Activated CD4-positive, CD25-positive, alpha-beta regulatory T cell treated with anti-CD3 and anti-CD28 coated beads, Interleukin-2, amount 50 U/mL, for 16 hours (primary cell): ENCODE measurements around the gene LZIC.

Source experiments
- DNase-seq: peaks from one replicate; pipeline ENCODE4 v3.0.0-alpha.2; 2020; ENCODE audit warnings: low read depth, low spot score

The LZIC gene

DNA sequence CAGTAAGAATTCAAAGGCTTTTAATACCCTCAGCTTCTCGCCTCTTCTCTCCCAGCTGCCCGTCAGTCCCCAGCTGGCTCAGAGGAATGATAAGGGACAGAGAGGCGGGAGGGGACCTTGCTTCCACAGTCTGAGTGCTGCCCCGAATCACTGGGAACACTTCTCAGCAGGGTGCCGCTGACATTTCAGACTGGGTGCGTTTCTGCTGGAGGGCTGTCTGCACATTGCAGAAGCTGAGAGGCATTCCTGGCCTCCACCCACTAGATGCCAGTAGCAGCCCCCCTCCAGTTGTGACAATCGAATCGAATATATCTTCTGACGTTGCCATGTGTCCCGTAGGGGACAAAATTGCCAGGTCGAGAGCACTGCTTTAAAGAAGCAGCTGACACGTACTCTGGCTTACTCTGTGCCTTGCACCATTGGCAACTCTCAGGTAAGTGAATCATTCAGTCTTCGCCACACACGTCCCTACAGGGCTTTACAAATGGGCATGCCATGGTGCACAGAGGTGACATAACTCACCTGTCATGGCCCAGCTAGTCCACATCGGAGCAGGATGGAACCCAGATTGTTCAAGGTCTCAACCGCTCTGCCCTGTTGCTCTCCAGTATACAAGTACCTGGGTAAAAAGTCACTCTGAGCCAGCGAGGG is 57.0 kb downstream of the LZIC start:
- DNase-seq, result no peak

DNA sequence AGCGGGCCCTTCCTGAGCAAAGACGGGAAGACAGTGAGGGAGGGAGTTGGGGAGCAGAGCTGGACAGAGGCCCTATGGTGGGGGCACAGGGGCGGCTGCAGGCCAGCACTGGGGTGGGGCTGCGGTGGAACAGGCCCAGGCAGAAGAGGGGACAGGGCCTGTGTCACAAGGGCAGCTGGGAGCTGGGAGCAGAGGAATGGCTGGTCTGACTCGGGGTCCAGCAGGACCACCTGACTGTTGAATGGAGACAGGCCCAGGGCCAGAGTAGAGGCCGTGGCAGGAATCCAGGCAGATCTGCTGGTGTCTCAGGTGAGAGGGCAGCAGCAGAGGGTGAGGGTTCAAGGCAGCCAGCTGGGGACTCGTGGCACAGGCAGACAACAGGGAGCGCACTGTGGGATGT is 58.4 kb downstream of the LZIC start:
- no peak for DNase-seq

DNA sequence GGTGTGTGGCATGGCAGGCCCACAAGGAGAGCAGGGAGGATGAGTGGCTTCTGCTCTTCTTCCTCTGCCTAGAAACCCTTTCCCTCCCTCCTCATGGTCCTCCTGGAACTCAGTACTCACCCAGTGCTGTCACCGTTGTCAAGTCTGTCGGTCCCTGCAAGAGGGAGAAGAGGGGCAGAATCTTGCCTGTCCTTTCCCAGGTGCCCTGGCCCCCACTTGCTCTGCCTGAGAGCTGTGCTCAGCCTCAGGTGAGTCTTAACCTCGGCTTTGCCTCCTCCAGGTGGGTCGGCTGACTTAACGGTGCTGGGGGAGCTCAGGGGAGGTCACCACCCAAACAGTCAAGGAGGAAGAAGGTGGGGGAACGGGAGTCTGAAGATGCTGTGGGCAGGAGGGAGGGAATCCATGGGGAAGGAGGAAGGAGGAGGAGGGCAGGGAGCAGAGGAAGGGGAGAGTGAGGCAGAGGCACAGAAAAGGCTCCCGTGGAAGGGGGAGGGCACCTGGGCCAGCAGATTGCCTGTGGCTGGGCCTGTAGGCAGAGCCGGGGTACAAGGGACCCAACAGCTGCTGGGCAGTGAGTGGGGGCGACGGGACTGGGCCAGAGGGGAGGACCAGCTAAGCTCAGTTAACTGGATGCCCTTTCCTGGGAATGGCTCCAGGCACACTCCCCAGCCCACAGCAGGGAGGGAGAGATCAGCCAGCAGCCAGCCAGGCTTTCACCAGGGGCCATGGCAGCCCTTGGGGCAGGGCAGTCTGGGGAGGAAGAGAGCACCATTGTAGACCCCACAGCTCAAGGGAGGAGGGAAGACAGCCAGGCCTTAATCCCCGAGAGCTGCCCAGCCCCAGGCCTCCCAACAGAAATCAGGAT is 59.4 kb downstream of the LZIC start:
- DNase-seq, result no peak

DNA sequence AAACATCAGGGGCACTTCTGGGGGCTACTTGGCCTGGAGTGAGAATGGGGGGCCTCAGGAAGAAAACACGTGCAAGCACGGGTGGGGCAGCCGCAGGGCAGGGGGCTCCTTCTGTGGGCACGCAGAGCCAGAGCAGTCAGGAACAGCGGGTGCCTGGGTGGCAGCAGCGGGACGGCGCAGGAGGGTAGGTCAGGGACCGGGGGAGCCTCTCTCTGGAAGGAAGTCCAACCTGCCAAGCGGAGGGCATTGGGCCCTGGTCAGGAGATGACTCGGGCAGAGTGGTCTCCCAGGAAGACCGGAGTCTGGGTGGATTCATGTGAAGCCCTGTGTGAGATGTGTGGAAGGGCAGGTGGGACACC is 60.3 kb downstream of the LZIC start:
- no peak for DNase-seq

DNA sequence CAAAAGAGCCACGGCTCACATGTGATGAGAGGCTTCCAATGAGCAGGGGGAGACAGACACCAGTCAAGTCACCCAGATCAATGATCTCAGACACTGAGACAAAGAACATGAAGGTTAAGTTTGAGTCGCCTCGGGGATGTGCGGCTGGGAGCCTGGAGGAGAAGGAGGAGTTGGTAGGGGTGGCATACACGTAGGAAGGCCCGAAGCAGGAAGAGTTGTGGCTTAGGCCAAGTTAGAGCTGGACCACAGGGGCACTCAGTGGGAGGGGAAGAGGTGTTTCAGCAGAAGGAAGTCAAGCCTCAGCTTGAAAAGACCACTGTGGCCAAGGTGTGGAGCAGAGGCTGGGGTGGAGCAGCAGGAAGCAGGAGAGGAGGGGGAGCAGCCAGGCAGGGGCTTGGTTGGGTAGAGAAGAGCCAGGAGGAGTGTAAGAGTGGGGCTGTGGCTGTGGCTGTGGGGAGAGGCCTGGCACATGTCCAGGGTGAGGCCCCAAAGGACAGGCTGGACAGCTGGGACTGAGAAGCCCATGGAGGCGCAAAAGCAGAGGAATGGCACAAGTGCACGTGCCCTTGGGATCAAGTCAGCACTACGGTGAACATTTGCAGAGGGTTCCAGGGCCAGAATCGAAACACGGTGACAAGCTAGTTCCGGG is 60.8 kb downstream of the LZIC start:
- DNase-seq, result no peak

DNA sequence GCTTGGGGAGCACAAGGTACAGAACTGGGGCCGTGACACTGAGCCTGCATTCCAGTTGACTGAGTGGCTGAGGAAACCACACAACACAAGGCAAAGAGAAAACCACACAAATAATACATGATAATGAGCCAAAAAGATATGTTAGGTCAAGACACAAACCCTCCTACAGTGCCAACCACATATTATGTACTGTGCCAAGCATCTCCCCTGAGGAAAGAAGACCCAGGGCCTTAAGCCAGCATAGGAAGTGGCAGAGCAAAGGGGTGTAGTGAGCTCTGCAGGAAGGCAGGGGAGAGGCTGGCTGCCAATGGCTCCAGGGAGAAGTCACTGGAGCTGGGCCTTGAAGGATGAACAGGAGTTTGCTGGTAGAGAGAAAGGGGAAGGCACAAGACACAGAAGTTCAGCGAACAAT is 61.3 kb downstream of the LZIC start:
- DNase-seq, result no peak
